Left hindlimb (tissue), 1 donor: ENCODE measurements around the gene GPR162.

Experiments used
- DNase-seq: peaks from one replicate; pipeline ENCODE4 v3.0.0-alpha.2; 2018

The GPR162 gene

DNA sequence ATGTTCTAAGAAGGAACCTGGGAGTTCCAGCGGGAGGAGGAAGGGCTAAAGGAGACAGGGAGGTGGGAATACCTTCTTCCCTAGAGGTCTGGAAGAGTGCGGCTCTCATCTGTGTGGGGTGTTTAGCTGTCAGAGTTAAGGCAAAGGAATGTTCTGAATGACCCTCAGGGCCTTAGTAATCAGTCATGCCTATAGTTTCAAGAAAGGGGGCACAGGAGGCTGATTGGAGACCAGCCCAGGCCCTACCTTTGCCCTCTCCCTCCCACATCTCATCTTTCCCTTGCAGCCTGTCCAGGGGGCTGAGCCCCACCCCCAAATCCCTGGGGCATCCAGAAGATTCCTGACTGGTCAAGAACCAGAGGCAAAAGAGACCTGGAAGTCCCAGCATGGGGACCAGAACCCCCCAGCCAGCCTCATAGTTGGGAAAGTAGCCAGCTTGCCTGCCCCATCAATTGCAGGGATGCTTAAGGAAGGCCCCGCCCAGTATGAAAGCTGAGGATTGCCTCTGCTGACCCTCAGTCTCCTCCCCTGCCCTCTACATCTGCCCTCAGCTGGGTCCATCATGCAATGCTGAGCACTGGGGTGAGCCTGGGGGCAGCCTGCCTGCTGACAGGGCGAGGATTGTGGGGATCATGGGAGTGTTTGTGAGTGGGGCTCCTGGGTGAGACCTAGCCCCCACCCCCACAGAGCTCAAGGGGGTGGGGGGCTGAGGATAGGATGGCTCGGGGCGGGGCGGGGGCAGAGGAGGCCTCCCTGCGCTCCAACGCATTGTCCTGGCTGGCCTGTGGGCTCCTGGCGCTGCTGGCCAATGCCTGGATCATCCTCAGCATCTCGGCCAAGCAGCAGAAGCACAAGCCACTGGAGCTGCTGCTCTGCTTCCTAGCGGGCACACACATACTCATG lies 1.8 kb downstream of the GPR162 start:
- peak; percentile 39 for DNase-seq

DNA sequence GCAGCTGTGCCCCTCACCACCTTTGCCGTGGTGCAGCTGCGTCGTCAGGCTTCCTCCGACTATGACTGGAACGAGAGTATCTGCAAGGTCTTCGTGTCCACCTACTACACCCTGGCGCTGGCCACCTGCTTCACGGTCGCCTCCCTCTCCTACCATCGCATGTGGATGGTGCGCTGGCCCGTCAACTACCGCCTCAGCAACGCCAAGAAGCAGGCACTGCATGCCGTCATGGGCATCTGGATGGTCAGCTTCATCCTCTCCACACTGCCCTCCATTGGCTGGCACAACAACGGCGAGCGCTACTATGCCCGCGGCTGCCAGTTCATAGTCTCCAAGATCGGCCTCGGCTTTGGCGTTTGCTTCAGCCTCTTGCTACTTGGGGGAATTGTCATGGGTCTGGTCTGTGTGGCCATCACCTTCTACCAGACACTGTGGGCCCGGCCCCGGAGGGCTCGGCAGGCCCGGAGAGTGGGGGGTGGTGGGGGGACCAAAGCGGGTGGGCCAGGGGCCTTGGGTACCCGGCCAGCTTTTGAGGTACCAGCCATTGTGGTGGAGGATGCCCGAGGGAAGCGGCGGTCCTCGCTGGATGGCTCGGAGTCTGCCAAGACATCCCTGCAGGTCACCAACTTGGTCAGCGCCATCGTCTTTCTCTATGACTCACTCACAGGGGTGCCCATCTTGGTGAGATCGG lies 2.6 kb downstream of the GPR162 start:
- DNase-seq = no peak

DNA sequence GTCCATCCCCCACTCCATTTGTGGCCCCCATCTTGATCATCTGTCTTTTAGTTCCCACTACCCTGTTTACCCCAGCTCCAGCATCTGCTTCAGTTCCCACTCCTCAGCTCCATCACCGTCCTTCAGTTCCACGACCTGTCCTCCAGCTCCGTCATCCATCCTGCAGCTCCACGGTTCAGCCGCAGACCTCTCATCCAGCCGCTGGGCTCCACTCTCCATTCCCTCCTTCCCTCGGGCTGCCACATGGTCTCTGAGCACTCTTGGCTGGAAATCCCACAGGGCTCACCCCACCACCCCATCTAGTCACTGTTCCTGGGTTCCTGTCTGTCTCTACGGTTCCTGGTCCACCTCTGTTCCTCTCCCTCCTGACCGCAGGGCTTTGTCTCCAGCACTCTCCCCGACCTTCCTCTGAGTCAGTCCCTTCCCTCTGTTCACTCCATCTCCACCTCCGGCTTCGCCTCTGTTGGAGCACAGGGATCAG lies 3.3 kb downstream of the GPR162 start:
- no peak for DNase-seq

DNA sequence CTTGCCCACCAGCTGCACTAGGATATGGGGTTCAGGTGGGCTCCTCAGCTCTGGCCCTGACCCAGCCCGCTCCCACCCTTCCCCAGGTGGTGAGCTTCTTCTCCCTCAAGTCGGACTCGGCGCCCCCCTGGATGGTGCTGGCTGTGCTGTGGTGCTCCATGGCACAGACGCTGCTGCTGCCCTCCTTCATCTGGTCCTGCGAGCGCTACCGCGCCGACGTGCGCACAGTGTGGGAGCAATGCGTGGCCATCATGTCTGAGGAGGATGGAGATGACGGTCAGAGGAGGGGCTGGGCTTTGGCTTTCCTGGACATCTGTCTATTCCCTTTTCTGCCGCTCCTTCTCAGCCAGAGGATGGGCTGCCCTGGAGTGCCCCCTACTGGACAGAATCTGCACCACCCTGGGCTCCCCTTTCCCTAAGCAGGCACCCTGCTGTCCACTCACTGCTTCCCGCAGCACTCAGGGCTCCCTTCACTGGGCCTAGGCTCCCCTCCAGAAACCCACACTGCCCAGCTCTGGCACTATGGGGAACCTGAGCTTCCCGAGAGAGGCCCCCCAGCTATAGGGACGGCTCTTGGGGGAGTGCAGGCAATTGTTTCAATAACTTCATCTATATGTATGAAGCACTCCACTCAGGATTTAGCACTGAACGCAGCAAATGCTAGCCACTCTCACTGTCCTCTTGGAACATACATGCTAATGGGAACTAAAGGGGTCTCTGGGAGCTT lies 3.9 kb downstream of the GPR162 start:
- peak; percentile 92 for DNase-seq

- peak; percentile 30 for DNase-seq
Observed at GRCh38 chr12:6826125-6826733, 4.6 kb downstream of the GPR162 start.

- peak; percentile 48 for DNase-seq
Observed at GRCh38 chr12:6826734-6827436, 5.3 kb downstream of the GPR162 start.

- peak; percentile 90 for DNase-seq
Observed at GRCh38 chr12:6827437-6827911, 5.9 kb downstream of the GPR162 start.

GRCh38 chr12:6827982-6828780 lies 6.6 kb downstream of the GPR162 start, which contains the start of gene P3H3:
Gene P3H3 (plus strand): TSS chr12:6828407. CDS start chr12:6828441, 34 bp downstream.
- DNase-seq = peak; percentile 78

GRCh38 chr12:6828781-6829535 lies 7.3 kb downstream of the GPR162 start:
- DNase-seq = peak; percentile 79

- DNase-seq = no peak
Observed at GRCh38 chr12:6829536-6830220, 8.1 kb downstream of the GPR162 start.

GRCh38 chr12:6830286-6830890 lies 8.8 kb downstream of the GPR162 start:
- DNase-seq = peak; percentile 34

DNA sequence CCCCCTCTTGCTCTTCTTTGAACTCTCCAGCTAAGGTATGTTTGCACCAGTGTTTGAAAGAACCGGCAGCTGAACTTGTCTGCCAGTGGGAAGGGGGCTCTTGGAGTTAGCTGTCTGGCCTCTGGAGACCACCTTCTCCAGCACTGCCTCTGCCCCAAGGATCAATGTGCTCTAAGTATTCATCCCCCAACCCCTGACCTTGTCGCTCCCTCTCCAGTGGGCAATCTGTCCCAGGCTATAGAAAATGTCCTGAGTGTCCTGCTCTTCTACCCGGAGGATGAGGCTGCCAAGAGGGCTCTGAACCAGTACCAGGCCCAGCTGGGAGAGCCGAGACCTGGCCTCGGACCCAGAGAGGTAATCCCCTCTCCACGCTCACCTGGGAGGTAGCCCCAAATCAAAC lies 9.4 kb downstream of the GPR162 start:
- no peak for DNase-seq

DNA sequence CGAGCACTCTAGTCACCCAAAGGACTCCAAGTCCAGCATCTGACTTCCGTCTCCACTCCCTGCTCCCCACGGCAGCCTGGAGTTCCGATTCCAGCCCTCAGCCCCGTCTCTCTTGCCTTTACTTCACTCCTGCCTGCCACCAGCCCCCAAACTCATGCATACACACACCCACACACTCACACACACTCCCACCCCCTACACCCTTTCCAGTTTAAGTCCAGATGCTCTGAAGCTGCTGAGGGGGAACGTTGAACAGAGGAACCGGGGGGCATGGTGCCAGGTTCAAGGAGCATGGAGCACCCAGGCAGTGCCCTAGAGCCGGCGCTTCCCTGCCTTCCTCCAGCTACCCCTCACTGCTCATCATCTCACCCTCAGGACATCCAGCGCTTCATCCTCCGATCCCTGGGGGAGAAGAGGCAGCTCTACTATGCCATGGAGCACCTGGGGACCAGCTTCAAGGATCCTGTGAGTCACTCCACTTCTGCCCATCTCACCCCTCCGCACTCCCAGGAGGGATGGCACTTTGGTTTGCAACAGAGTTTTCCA lies 9.9 kb downstream of the GPR162 start:
- peak; percentile 25 for DNase-seq

DNA sequence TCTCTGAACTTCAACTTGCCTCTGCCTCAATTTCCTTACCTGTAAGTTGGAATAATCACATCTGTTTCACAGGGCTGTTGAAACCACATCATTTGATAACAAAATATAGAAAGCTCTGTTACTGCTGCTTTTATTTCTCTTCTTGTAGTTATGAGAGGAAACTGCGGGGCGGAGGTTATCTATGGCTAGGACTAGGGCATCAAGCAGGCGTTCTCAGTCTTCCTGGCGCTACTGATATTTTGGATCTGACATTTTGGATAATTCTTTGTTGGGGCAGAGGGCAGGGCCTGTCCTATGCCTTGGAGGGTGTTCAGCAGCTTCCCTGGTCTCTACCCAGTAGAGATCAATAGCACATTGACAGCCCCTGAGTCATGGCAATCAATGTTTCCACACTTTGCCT lies 10.5 kb downstream of the GPR162 start:
- no peak for DNase-seq

DNA sequence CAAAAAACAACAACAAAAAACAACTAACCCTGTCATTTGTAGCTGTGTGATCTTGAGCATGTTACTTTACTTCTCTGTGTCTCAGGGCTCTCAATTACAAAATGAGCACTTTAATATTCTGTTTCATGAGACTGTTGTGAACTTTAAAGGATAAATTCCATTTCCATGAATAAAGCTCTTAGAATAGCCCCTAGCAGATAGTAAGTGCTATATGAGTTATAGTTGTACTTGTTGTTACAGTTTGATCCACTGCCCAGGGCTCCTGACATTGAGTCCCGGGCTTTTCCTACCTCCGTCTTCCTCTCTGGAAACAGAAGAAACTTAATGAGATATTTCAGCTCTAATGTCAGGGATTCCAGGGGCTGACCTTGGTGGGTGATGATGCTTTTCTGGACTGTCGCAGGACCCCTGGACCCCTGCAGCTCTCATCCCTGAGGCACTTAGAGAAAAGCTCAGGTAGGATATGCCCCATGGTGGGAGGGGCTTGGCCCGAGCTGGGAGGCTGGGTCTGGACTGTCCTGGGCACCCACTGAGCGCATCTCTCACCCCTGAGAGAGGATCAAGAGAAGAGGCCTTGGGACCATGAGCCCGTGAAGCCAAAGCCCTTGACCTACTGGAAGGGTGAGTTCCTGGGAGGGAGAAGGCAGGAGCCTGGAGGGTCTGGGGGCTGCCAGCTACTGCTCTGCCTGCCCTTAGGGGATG lies 11.7 kb downstream of the GPR162 start:
- DNase-seq = no peak

- no peak for DNase-seq
Observed at GRCh38 chr12:6834254-6834653, 12.6 kb downstream of the GPR162 start.

DNA sequence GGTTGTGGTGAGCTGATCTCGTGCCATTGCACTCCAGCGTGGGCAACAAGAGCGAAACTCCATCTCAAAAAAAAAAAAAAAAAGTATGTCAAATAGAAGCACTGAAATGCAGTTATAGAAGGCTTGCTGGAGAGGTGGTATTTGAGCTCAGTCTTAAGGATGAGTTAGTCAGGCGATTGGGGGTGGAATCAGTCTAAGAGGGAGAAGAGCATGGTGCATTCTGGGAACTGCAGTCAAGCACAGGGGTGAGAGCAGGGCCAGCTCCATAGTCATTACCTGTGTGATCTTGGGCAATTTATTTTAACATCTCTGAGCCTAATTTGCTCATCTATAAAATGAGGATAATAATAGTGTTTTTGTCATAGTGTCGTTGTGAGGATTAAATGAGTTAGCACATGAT lies 13.3 kb downstream of the GPR162 start:
- no peak for DNase-seq

- no peak for DNase-seq
Observed at GRCh38 chr12:6836851-6837250, 15.2 kb downstream of the GPR162 start.
